ENCODE measurements around the gene PNPLA8.

GRCh38 chr7:108575156-108575555, 49.2 kb upstream of the PNPLA8 start:
- TF ChIP-seq, protein P1, sequence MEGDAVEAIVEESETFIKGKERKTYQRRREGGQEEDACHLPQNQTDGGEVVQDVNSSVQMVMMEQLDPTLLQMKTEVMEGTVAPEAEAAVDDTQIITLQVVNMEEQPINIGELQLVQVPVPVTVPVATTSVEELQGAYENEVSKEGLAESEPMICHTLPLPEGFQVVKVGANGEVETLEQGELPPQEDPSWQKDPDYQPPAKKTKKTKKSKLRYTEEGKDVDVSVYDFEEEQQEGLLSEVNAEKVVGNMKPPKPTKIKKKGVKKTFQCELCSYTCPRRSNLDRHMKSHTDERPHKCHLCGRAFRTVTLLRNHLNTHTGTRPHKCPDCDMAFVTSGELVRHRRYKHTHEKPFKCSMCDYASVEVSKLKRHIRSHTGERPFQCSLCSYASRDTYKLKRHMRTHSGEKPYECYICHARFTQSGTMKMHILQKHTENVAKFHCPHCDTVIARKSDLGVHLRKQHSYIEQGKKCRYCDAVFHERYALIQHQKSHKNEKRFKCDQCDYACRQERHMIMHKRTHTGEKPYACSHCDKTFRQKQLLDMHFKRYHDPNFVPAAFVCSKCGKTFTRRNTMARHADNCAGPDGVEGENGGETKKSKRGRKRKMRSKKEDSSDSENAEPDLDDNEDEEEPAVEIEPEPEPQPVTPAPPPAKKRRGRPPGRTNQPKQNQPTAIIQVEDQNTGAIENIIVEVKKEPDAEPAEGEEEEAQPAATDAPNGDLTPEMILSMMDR (IDR thresholded peaks at IDR 0.05; ENCODE audit: extremely low read depth in 1 of 2, insufficient read depth in 1 of 2, low read depth in 1 of 2, low read length in 2 of 2), result no peak
- TF ChIP-seq POLR2A (IDR thresholded peaks at IDR 0.05; ENCODE audit: low read depth, low read length), result no peak
- TF ChIP-seq GATA2 (IDR thresholded peaks at IDR 0.05; ENCODE audit: insufficient read depth, insufficient read length, low read depth, low read length), result no peak
- TF ChIP-seq EZH2 (IDR thresholded peaks at IDR 0.05; ENCODE audit: borderline replicate concordance, low read depth, low read length, severe bottlenecking), result no peak
- TF ChIP-seq JUN (IDR thresholded peaks at IDR 0.05; ENCODE audit: borderline replicate concordance, insufficient read depth, insufficient read length, low read depth), result no peak

Data from endothelial cell of umbilical vein (primary cell).